GM19099 (cell line): Measurements from ENCODE around the gene SMARCAD1.

Source experiments
- POLR2A ChIP-seq: IDR thresholded peaks from 3 replicates; pipeline ENCODE4 v1.6.1; 2011; ENCODE audit warnings: low read depth; ENCODE audit not compliant: insufficient read length; ENCODE audit errors: extremely low read depth

The SMARCAD1 gene

GRCh38 chr4:94256828-94257227, 49.2 kb downstream of the SMARCAD1 start:
- TF ChIP-seq POLR2A = no peak

GRCh38 chr4:94262163-94263016, 54.7 kb downstream of the SMARCAD1 start:
- TF ChIP-seq POLR2A = no peak

GRCh38 chr4:94267037-94267436, 59.4 kb downstream of the SMARCAD1 start:
- TF ChIP-seq POLR2A = no peak

GRCh38 chr4:94271248-94271647, 63.6 kb downstream of the SMARCAD1 start:
- no peak for TF ChIP-seq POLR2A

GRCh38 chr4:94274912-94275311, 67.2 kb downstream of the SMARCAD1 start:
- no peak for TF ChIP-seq POLR2A

GRCh38 chr4:94276204-94276603, 68.5 kb downstream of the SMARCAD1 start:
- no peak for TF ChIP-seq POLR2A

- no peak for TF ChIP-seq POLR2A
These were observed 69.9 kb downstream of the SMARCAD1 start for GRCh38 chr4:94277534-94277933.

- no peak for TF ChIP-seq POLR2A
These were observed 71.1 kb downstream of the SMARCAD1 start for GRCh38 chr4:94278781-94279180.

GRCh38 chr4:94284889-94285288, 77.2 kb downstream of the SMARCAD1 start:
- no peak for TF ChIP-seq POLR2A

GRCh38 chr4:94285666-94286065, 78.0 kb downstream of the SMARCAD1 start:
- no peak for TF ChIP-seq POLR2A

- no peak for TF ChIP-seq POLR2A
These were observed 82.6 kb downstream of the SMARCAD1 start for GRCh38 chr4:94290245-94290644.

- TF ChIP-seq POLR2A = no peak
These were observed 91.1 kb downstream of the SMARCAD1 start for GRCh38 chr4:94298725-94299252.

- no peak for TF ChIP-seq POLR2A
These were observed 94.5 kb downstream of the SMARCAD1 start for GRCh38 chr4:94302191-94302590.

- no peak for TF ChIP-seq POLR2A
These were observed 96.8 kb downstream of the SMARCAD1 start for GRCh38 chr4:94304365-94304971.

- no peak for TF ChIP-seq POLR2A
These were observed 98.0 kb downstream of the SMARCAD1 start for GRCh38 chr4:94305466-94306225.
